K562 (cell line): Measurements from ENCODE around the gene CXCL14. TPM values are rescaled to one million over a fixed set of nuclear protein-coding genes. Genes with fewer than 3 reads are reported as not detected.

ENCODE experiments used
- ATF3 ChIP-seq, 2 experiments: fragments of 450-650 bp in 1 of 2; sonication (generic) in 1 of 2; formaldehyde crosslinking in 1 of 2; IDR thresholded peaks in 1 of 2; conservative IDR thresholded peaks in 1 of 2; 2 replicates each; pipeline versions ENCODE4 v1.6.1 to v1.8.1; 2016 to 2023; ENCODE audit warnings: mild to moderate bottlenecking in 2 of 2, moderate library complexity in 2 of 2, inconsistent platforms in 1 of 2, missing genetic modification reagents in 1 of 2
- CCNT2 ChIP-seq: IDR thresholded peaks from 2 replicates; pipeline ENCODE4 v1.6.1; 2011; ENCODE audit warnings: borderline replicate concordance, low read depth, mild to moderate bottlenecking, moderate library complexity, mixed read lengths, low read length; ENCODE audit not compliant: insufficient read length; ENCODE audit errors: extremely low read depth
- HDAC8 ChIP-seq: fragments of 450-650 bp; IDR thresholded peaks from 2 replicates; pipeline ENCODE4 v1.6.1; 2016; ENCODE audit warnings: mild to moderate bottlenecking, missing genetic modification characterization, moderate library complexity, missing compliant biosample characterization
- PPARD ChIP-seq: fragments of 250-450 bp; sonication (Bioruptor Pico); IDR thresholded peaks from 2 replicates; pipeline ENCODE4 v1.8.0; 2022; ENCODE audit warnings: inconsistent platforms, mild to moderate bottlenecking, moderate library complexity
- ZBTB11 ChIP-seq, 3 experiments: fragments of 200-800 bp in 1 of 3; fragments of 250-450 bp in 1 of 3; fragments of 450-650 bp in 1 of 3; sonication (Bioruptor Pico) in 1 of 3; sonication (Bioruptor generic) in 1 of 3; formaldehyde crosslinking in 1 of 3; IDR thresholded peaks; 2 replicates each; pipeline versions ENCODE4 v1.6.1 to v1.8.0; 2016 to 2022; ENCODE audit warnings: mild to moderate bottlenecking in 2 of 3, missing genetic modification characterization in 2 of 3, missing compliant biosample characterization in 1 of 3, moderate library complexity in 1 of 3
- ZNF232 ChIP-seq: sonication (generic); formaldehyde crosslinking; IDR thresholded peaks from 2 replicates; pipeline ENCODE4 v1.8.0; 2022; ENCODE audit warnings: mild to moderate bottlenecking, missing genetic modification reagents
- ZNF3 ChIP-seq: fragments of 250-450 bp; sonication (Bioruptor Pico); IDR thresholded peaks from 2 replicates; pipeline ENCODE4 v1.5.0; 2021; ENCODE audit warnings: mild to moderate bottlenecking, moderate library complexity
- ZNF589 ChIP-seq: fragments of 200-800 bp; sonication (Bioruptor generic); IDR thresholded peaks from 2 replicates; pipeline ENCODE4 v1.6.1; 2016; ENCODE audit warnings: low read depth, missing genetic modification characterization, missing compliant biosample characterization
- polyA plus RNA-seq, 8 experiments: library from polyadenylated mRNA; depleted of rRNA in 4 of 8; stranded (reverse) in 5 of 8; unstranded in 3 of 8; fragments of >200 nt; fragmentation: Nextera tagmentation in 2 of 8; fragmentation: Illumina TruSeq in 1 of 8; extraction: Ambion mirVana in 2 of 8; extraction: Trizol in 1 of 8; gene quantifications; 2 replicates each; pipeline versions ENCODE4 v1.2.1 to v1.2.3, GENCODE V29; 2011 to 2014; ENCODE audit warnings: inconsistent platforms in 1 of 8, missing spikeins in 1 of 8
- total RNA-seq, 7 experiments: library from RNA; depleted of rRNA in 6 of 7; stranded (reverse); fragments of >200 nt in 6 of 7; fragmentation: Illumina TruSeq in 2 of 7; extraction: Trizol in 2 of 7; gene quantifications; 2 replicates each; pipeline versions ENCODE4 v1.2.1 to v1.2.3, GENCODE V29; 2011 to 2021; ENCODE audit warnings: low replicate concordance in 1 of 7

Gene CXCL14
- total and polyA plus RNA-seq, 9 of the 15 experiments (the other 6 are each of a cell fraction or from before 2014, with no cell fraction given) = not detected

GRCh38 chr5:135571902-135572301, 6.9 kb downstream of the CXCL14 start (continued):
- TF ChIP-seq ZBTB11 (CRISPR knock-in tag; IDR thresholded peaks at IDR 0.05) = no peak
- TF ChIP-seq PPARD = no peak
- TF ChIP-seq CCNT2 = no peak
- no peak for TF ChIP-seq ZNF232 (CRISPR knock-in tag)
- no peak for TF ChIP-seq ZNF589 (CRISPR knock-in tag)
- TF ChIP-seq ZNF3 (CRISPR knock-in tag) = no peak
- no peak for TF ChIP-seq HDAC8 (tag)
- no peak for TF ChIP-seq ATF3 (IDR thresholded peaks at IDR 0.05)
- no peak for TF ChIP-seq ATF3 (CRISPR knock-in tag; conservative IDR thresholded peaks at IDR 0.05)
